ENCODE data around the gene TAF1D.

TAF1D gene

GRCh38 chr11:93747122-93747521 lies 5.8 kb upstream of the TAF1D start:
- no peak for DNase-seq (ENCODE audit: low spot score)

GRCh38 chr11:93746101-93746500 lies 4.8 kb upstream of the TAF1D start:
- no peak for DNase-seq (ENCODE audit: low spot score)

- DNase-seq (ENCODE audit: low spot score) = peak; percentile 25
Observed at GRCh38 chr11:93745005-93745755, 3.9 kb upstream of the TAF1D start.

GRCh38 chr11:93744669-93745004 lies 3.3 kb upstream of the TAF1D start:
- DNase-seq (ENCODE audit: low spot score) = no peak

- DNase-seq (ENCODE audit: low spot score) = no peak
Observed at GRCh38 chr11:93743291-93743690, 2.0 kb upstream of the TAF1D start.

- DNase-seq (ENCODE audit: low spot score) = no peak
Observed at GRCh38 chr11:93741882-93742226, 559 bp upstream of the TAF1D start.

GRCh38 chr11:93740730-93741093 lies 583 bp downstream of the TAF1D start:
- no peak for DNase-seq (ENCODE audit: low spot score)

GRCh38 chr11:93740031-93740729 lies 1.1 kb downstream of the TAF1D start:
- no peak for DNase-seq (ENCODE audit: low spot score)

- DNase-seq (ENCODE audit: low spot score) = no peak
Observed at GRCh38 chr11:93738647-93739081, 2.6 kb downstream of the TAF1D start.

GRCh38 chr11:93737904-93738612 lies 3.2 kb downstream of the TAF1D start:
- DNase-seq (ENCODE audit: low spot score) = no peak

- no peak for DNase-seq (ENCODE audit: low spot score)
Observed at GRCh38 chr11:93736129-93736528, 5.2 kb downstream of the TAF1D start.

GRCh38 chr11:93735627-93736026 lies 5.7 kb downstream of the TAF1D start:
- DNase-seq (ENCODE audit: low spot score) = no peak

GRCh38 chr11:93734427-93735222 lies 6.7 kb downstream of the TAF1D start:
- no peak for DNase-seq (ENCODE audit: low spot score)

GRCh38 chr11:93733474-93733873 lies 7.8 kb downstream of the TAF1D start:
- DNase-seq (ENCODE audit: low spot score) = no peak

GRCh38 chr11:93732237-93732892 lies 8.9 kb downstream of the TAF1D start:
- no peak for DNase-seq (ENCODE audit: low spot score)

- DNase-seq (ENCODE audit: low spot score) = no peak
Observed at GRCh38 chr11:93730108-93731107, 10.9 kb downstream of the TAF1D start.

- no peak for DNase-seq (ENCODE audit: low spot score)
Observed at GRCh38 chr11:93729129-93729616, 12.1 kb downstream of the TAF1D start.

- DNase-seq (ENCODE audit: low spot score) = no peak
Observed at GRCh38 chr11:93728792-93729128, 12.5 kb downstream of the TAF1D start.

GRCh38 chr11:93727985-93728791 lies 13.1 kb downstream of the TAF1D start:
- DNase-seq (ENCODE audit: low spot score) = no peak

- DNase-seq (ENCODE audit: low spot score) = no peak
Observed at GRCh38 chr11:93724089-93724488, 17.2 kb downstream of the TAF1D start.

Data from pons (tissue), 1 donor.